HUES48 (cell line): ENCODE results near the gene CAMKV.

Experiments
- H3K27ac ChIP-seq: one replicate; pipeline ENCODE4 v1.7.0; 2013; ENCODE audit warnings: low read depth, low read length, inconsistent platforms
- H3K27me3 ChIP-seq: 2 replicates; pipeline ENCODE4 v1.6.1; 2013; ENCODE audit warnings: mild to moderate bottlenecking, low read length; ENCODE audit not compliant: control insufficient read depth, insufficient read depth
- H3K36me3 ChIP-seq: 2 replicates; pipeline ENCODE4 v1.6.1; 2013; ENCODE audit warnings: low read length; ENCODE audit not compliant: control insufficient read depth, insufficient read depth
- H3K4me1 ChIP-seq: 2 replicates; pipeline ENCODE4 v1.6.1; 2013; ENCODE audit warnings: mild to moderate bottlenecking, low read length; ENCODE audit not compliant: control insufficient read depth, insufficient read depth
- H3K4me3 ChIP-seq: 2 replicates; pipeline ENCODE4 v1.5.1; 2013; ENCODE audit warnings: mild to moderate bottlenecking, low read depth, low read length
- H3K9ac ChIP-seq: 2 replicates; pipeline ENCODE4 v1.6.1; 2013; ENCODE audit warnings: mild to moderate bottlenecking, low read depth, low read length, moderate library complexity
- H3K9me3 ChIP-seq: 2 replicates; pipeline ENCODE4 v1.6.1; 2013; ENCODE audit warnings: low read length; ENCODE audit not compliant: control insufficient read depth, insufficient read depth

The CAMKV gene

GRCh38 chr3:49889296-49889695 lies 19.6 kb upstream of the CAMKV start:
- H3K27ac ChIP-seq: no peak overlapping the region
- no peak overlapping the region for H3K9ac ChIP-seq
- no peaks in the 10 kb centered on the region for H3K36me3 ChIP-seq
- no peaks in the 10 kb centered on the region for H3K27me3 ChIP-seq
- H3K9me3 ChIP-seq: no peaks in the 10 kb centered on the region
- no peaks in the 10 kb centered on the region; the same call in 1 of the 2 replicates for H3K4me1 ChIP-seq
- no peak overlapping the region for H3K4me3 ChIP-seq

GRCh38 chr3:49886922-49887265 lies 17.2 kb upstream of the CAMKV start:
- Histone ChIP-seq H3K36me3 (no peaks in the 10 kb centered on the region), H3K9ac (no peak overlapping the region), H3K4me1 (peaks cover 5% of the 10 kb centered on the region; the same call in 1 of the 2 replicates), H3K9me3 (no peaks in the 10 kb centered on the region), H3K4me3 (no peak overlapping the region), H3K27ac (no peak overlapping the region), H3K27me3 (no peaks in the 10 kb centered on the region)

DNA sequence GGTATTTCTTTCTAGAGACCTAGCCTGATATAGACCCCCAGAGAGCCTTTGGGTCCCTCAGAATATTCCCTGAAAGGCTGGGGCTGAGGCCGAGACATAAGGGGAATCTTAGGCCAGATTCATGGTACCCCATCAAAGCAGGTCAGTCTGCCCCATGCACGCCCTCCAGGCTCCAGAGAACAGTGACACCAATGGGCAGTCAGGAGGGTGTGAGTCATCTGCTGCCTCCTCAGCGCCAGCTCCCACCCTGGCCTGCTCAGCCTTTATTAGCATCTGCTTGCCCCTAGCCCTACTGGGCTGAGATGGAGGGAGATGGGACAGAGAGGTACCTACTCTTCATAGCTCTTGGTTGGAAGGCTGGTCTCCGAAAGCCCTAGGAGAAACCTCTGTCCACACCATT lies 14.3 kb upstream of the CAMKV start:
- Histone ChIP-seq H3K9ac (no peak overlapping the region), H3K36me3 (no peaks in the 10 kb centered on the region), H3K4me1 (peaks cover 21% of the 10 kb centered on the region), H3K4me3 (no peak overlapping the region), H3K27me3 (no peaks in the 10 kb centered on the region), H3K27ac (no peak overlapping the region), H3K9me3 (no peaks in the 10 kb centered on the region)

- Histone ChIP-seq H3K9ac (no peak overlapping the region), H3K9me3 (no peaks in the 10 kb centered on the region), H3K36me3 (no peaks in the 10 kb centered on the region), H3K4me3 (no peak overlapping the region), H3K27ac (no peak overlapping the region), H3K27me3 (no peaks in the 10 kb centered on the region), H3K4me1 (peaks cover 21% of the 10 kb centered on the region)
Measured at GRCh38 chr3:49882166-49882565, 12.5 kb upstream of the CAMKV start.

DNA sequence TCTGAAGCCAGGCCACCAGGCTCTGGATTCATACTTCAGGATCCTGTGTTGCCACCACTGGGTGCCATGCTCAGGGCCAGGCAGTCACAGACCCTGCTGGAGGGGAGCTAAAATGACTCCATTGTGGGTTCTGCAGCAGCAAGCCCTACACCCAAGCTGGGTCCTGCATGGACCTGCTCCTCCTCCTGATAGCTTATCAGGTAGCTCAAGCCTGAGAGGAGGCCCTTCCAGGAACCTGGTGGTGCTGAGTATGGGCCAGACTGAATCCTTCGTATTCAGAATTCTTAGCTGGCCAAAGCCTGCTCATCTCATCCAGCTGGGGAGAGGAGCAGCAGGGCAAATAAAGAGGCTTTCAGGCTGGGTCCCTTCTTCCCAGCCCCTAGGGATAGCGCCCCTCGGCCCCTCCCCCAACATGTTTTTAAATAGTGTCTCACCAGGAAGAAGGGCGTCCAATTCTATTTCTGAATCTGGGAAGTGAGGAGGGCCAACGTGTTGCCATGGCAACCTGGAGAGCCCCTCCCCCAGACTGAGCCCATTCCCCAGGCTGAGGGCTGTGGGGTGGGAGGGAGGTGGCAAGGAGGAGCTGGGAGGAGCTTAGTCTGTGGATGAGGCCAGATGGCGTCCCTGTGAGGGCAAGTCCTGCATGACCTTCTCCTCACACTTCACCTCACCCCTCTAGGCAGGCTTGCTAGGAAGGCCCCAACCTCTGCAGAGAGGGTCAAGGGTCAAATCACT lies 11.0 kb upstream of the CAMKV start:
- Histone ChIP-seq H3K9ac (no peak overlapping the region), H3K9me3 (no peaks in the 10 kb centered on the region), H3K27ac (peak overlapping the region; percentile 52), H3K4me1 (peaks cover 21% of the 10 kb centered on the region), H3K4me3 (peak overlapping the region; percentile 37; the same call in 1 of the 2 replicates), H3K27me3 (no peaks in the 10 kb centered on the region), H3K36me3 (no peaks in the 10 kb centered on the region)

GRCh38 chr3:49879721-49880120 lies 10.0 kb upstream of the CAMKV start:
- Histone ChIP-seq H3K4me3 (no peak overlapping the region), H3K27me3 (no peaks in the 10 kb centered on the region), H3K36me3 (no peaks in the 10 kb centered on the region), H3K9me3 (no peaks in the 10 kb centered on the region), H3K9ac (no peak overlapping the region), H3K4me1 (peaks cover 21% of the 10 kb centered on the region), H3K27ac (no peak overlapping the region)

DNA sequence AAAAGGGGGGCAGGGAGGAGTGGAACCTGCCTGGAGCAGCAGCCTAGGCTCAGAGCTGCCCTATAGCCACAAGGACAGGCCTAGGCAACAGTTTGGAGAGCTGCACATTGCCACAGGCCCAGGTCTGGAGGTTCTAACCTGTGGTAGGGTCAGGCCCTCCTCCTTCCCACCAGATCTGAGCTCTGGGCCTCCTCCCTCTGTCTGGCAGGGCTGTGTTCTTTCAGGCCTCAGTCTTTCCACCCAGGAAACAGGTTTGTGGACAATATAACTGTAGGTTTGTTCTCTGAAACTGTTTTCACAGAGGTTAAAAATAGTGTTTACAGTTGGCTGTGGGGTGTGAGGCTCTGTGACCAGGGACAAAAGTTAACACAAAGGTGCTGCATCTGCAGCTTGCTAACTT lies 9.0 kb upstream of the CAMKV start:
- no peaks in the 10 kb centered on the region for H3K36me3 ChIP-seq
- H3K4me1 ChIP-seq: peaks cover 21% of the 10 kb centered on the region
- no peaks in the 10 kb centered on the region for H3K9me3 ChIP-seq

GRCh38 chr3:49877716-49878115 lies 8.0 kb upstream of the CAMKV start:
- Histone ChIP-seq H3K36me3 (no peaks in the 10 kb centered on the region), H3K27ac (no peak overlapping the region), H3K4me1 (peaks cover 21% of the 10 kb centered on the region), H3K4me3 (no peak overlapping the region), H3K9me3 (no peaks in the 10 kb centered on the region), H3K27me3 (no peaks in the 10 kb centered on the region), H3K9ac (no peak overlapping the region)

More for the DNA sequence above, 9.0 kb upstream of the CAMKV start:
- Histone ChIP-seq H3K9ac (no peak overlapping the region), H3K27me3 (no peaks in the 10 kb centered on the region), H3K4me3 (no peak overlapping the region), H3K27ac (no peak overlapping the region)

DNA sequence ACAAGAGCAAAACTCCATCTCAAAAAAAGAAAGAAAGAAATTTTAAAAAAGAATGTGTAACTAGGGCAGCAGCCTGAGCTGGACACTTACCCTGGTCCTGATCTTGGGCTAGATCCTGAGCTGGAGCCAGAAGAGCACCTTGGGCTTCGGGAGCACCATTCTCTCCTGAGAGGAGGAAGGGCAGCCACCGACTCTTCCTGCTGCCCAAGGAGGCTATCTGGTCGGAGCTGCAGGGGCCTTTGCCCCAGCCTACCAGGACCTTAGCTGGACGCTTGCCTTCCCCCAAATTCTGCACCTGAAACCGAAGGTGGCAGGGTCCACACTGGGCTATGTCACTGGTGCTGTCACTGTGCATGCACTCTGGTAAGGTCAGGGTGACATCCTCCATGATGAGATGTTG lies 6.9 kb upstream of the CAMKV start:
- Histone ChIP-seq H3K36me3 (no peaks in the 10 kb centered on the region), H3K9ac (no peak overlapping the region), H3K9me3 (no peaks in the 10 kb centered on the region), H3K4me1 (peaks cover 13% of the 10 kb centered on the region), H3K27ac (no peak overlapping the region), H3K4me3 (no peak overlapping the region), H3K27me3 (peaks cover under 1% of the 10 kb centered on the region; the same call in 1 of the 2 replicates)

DNA sequence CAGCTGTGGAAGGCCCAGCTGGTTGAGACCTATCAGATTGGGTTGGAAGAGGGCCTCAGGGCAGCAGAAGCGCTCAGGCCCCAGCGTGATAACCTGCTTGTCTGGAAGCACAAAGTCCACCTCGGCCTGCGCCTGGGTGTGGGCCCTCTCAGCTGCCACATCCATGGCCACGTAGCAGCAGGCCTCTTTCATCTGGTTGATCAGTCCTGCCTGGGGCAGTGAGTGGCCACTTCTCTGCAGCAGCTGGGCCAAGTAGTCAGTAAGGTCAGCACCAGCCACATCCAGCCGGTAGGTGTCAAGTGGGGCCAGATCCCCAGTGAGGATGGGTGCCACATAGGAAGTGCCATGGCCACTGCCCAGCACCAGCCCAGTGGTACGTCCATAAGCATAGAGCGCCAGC lies 3.9 kb upstream of the CAMKV start:
- Histone ChIP-seq H3K27me3 (peaks cover 12% of the 10 kb centered on the region; the same call in 1 of the 2 replicates), H3K27ac (no peak overlapping the region), H3K9ac (no peak overlapping the region), H3K9me3 (no peaks in the 10 kb centered on the region), H3K4me1 (peaks cover 6% of the 10 kb centered on the region), H3K36me3 (no peaks in the 10 kb centered on the region), H3K4me3 (no peak overlapping the region)

GRCh38 chr3:49872801-49873281 lies 3.1 kb upstream of the CAMKV start:
- Histone ChIP-seq H3K9ac (no peak overlapping the region), H3K27me3 (peaks cover 12% of the 10 kb centered on the region; the same call in 1 of the 2 replicates), H3K27ac (no peak overlapping the region), H3K36me3 (no peaks in the 10 kb centered on the region), H3K4me1 (peaks cover 14% of the 10 kb centered on the region), H3K9me3 (no peaks in the 10 kb centered on the region), H3K4me3 (no peak overlapping the region)
